Activated CD8-positive, alpha-beta T cell treated with anti-CD3 and anti-CD28 coated beads for 36 hours (primary cell): ENCODE measurements around the gene GPC5. TPM values are rescaled to one million over a fixed set of nuclear protein-coding genes. Genes with fewer than 3 reads are reported as not detected.
"Not testable (repeated sequence)": the region's sequence is repeated elsewhere in the genome, so short reads cannot be mapped to it uniquely, and the experiment has no call there.

ENCODE experiments used
- ATAC-seq: fragments of 200-7000 bp; cut with Tn5 transposase; one replicate; pipeline ENCODE4 v1.10.0; 2021; ENCODE audit warnings: mild to moderate bottlenecking, moderate library complexity
- CTCF ChIA-PET: fragments of 350-600 bp; sonication (Branson Sonifier 250); formaldehyde crosslinking; loops from one replicate; lab custom pipeline; 2021; ENCODE audit warnings: antibody characterized with exemption; lab: Charles Lee
- POLR2A ChIA-PET: fragments of 350-600 bp; sonication (Branson Sonifier 250); formaldehyde crosslinking; loops from one replicate; lab custom pipeline; 2021; ENCODE audit warnings: antibody characterized with exemption; lab: Charles Lee
- DNase-seq: peaks from one replicate; pipeline ENCODE4 v3.0.0-alpha.2; 2020
- H3K27ac Mint-ChIP-seq: one replicate; pipeline ENCODE4 v1.8.0; 2021; ENCODE audit warnings: mild to moderate bottlenecking, mixed read lengths
- H3K27me3 Mint-ChIP-seq: one replicate; pipeline ENCODE4 v1.8.0; 2021; ENCODE audit warnings: mixed read lengths
- H3K36me3 Mint-ChIP-seq: one replicate; pipeline ENCODE4 v1.8.0; 2021; ENCODE audit warnings: low read depth, mixed read lengths
- H3K4me1 Mint-ChIP-seq: one replicate; pipeline ENCODE4 v1.8.0; 2021; ENCODE audit warnings: low read depth, mixed read lengths
- H3K4me3 Mint-ChIP-seq: one replicate; pipeline ENCODE4 v1.8.0; 2021; ENCODE audit warnings: mild to moderate bottlenecking, moderate library complexity, mixed read lengths
- H3K9me3 Mint-ChIP-seq: one replicate; pipeline ENCODE4 v1.8.0; 2021; ENCODE audit warnings: mixed read lengths
- CTCF ChIP-seq: fragments of 200-600 bp; IDR thresholded peaks from one replicate; pipeline ENCODE4 v1.8.0; 2022; ENCODE audit warnings: antibody characterized with exemption, mild to moderate bottlenecking
- intact Hi-C: fragments of 100-400 bp; cut with micrococcal nuclease; formaldehyde crosslinking; loops from one replicate; pipeline ENCODE4 v1.10.0; 2022
- total RNA-seq, 2 experiments: library from RNA; stranded (reverse); gene quantifications; one replicate each; pipeline ENCODE4 v1.2.3, GENCODE V29; 2021

The GPC5 gene
- total RNA-seq, 2 experiments from 2014 or later = 0.13 to 0.14 TPM

DNA sequence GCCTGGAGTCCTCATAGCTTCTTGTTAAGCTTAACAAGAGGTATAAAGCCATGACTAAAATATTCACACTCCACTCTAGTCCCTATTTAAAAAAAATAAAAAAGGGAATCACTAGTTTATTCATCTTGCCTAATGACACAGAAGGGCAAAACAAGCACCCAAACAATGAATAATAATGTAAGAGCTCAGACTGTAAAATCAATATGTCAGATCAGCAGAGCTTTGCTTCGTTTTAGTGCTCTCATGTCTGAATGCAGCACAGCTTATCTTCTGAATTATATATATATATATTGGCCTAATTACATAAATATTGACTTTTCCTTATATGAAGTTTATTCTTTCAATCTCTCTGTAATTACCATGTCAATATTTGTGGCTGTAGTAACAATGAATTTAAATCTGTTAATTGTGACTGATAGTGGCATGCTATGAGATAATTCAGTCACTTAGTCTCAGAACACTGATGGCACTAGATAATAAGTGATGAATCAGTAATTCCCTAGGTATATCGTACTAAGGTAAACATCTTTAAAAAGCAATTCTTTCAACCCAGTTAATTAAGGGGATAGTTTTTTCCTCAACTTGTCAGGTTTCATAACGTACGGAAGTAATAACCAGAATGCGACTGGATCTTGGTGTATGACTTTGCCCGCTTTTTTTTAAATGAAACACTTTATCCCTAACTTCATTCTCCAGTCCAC is 1466.3 kb downstream of the GPC5 start:
- TF ChIP-seq CTCF = no peak
- H3K4me1 Mint-ChIP-seq = no peaks in the 10 kb centered on the region
- intact Hi-C loops = no loop called here
- CTCF ChIA-PET = no interaction called here
- no peak overlapping the region for H3K4me3 Mint-ChIP-seq
- H3K27me3 Mint-ChIP-seq = no peaks in the 10 kb centered on the region
- H3K9me3 Mint-ChIP-seq = no peaks in the 10 kb centered on the region
- ATAC-seq (no peak), DNase-seq (no peak)
- POLR2A ChIA-PET = no interaction called here
- no peak overlapping the region for H3K27ac Mint-ChIP-seq
- H3K36me3 Mint-ChIP-seq = no peaks in the 10 kb centered on the region

DNA sequence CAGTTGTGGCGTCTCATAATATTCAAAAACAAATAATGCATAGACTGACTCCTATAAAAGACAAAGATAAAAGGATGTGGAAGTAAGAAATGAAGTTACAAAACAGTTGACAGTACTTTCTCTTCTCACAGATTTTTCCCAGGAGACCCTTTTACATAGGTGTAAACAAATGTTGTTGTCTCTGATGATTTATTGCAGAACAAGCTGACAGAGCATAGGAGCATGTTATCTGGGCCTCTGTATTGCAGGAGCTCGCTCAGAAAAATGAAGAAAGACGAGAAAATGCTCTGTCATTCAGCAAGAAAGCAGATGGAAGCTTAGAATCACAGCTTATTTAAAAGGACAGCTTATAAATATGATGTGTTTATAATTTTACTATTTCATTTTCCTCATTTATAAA is 1474.6 kb downstream of the GPC5 start:
- no peak overlapping the region for H3K4me3 Mint-ChIP-seq

GRCh38 chr13:92886535-92887077 is 1488.2 kb downstream of the GPC5 start:
- Mint-ChIP-seq H3K4me1 (no peaks in the 10 kb centered on the region), H3K4me3 (no peak overlapping the region), H3K36me3 (no peaks in the 10 kb centered on the region), H3K27me3 (no peaks in the 10 kb centered on the region), H3K27ac (no peak overlapping the region), H3K9me3 (peaks cover 3% of the 10 kb centered on the region)
- TF ChIP-seq CTCF = no peak
- intact Hi-C loops = no loop called here
- CTCF ChIA-PET = no interaction called here
- POLR2A ChIA-PET = no interaction called here
- ATAC-seq (no peak), DNase-seq (no peak)

More for the DNA sequence above, 1474.6 kb downstream of the GPC5 start:
- POLR2A ChIA-PET = no interaction called here
- H3K9me3 Mint-ChIP-seq = no peaks in the 10 kb centered on the region
- no peak for ATAC-seq
- DNase-seq = no peak
- H3K36me3 Mint-ChIP-seq = no peaks in the 10 kb centered on the region
- intact Hi-C loops = no loop called here
- no peaks in the 10 kb centered on the region for H3K27me3 Mint-ChIP-seq
- CTCF ChIA-PET = no interaction called here
- no peaks in the 10 kb centered on the region for H3K4me1 Mint-ChIP-seq
- H3K27ac Mint-ChIP-seq = no peak overlapping the region
- no peak for TF ChIP-seq CTCF

DNA sequence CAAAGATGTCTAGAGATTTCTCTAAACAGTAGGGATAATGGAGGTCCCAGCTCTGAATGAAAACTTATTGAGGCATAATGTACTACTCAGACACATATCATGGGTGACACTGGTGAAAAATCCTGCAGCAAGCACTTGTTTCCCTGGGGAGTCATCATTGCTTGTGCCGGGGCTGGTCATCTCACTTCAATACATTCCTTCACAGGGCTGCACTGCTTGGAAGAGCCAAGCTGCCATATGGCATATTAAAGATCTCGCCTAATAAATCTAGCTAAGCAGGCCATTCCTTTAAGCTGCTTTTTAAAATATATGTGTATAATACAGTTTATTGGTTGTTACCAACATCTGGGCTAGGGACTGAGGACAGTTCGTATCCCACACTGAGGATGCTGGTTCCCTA is 1496.0 kb downstream of the GPC5 start:
- H3K4me1 Mint-ChIP-seq = no peaks in the 10 kb centered on the region
- no peak for ATAC-seq
- ChIA-PET POLR2A (interaction anchor here (0.6 kb wide), 1 partner anchor 1045 kb away, joined by 4 read pairs; no protein-coding TSS in a partner anchor), CTCF (no interaction called here)
- H3K9me3 Mint-ChIP-seq = peaks cover 7% of the 10 kb centered on the region
- H3K27ac Mint-ChIP-seq = no peak overlapping the region
- no peak for TF ChIP-seq CTCF
- DNase-seq = no peak
- no peak overlapping the region for H3K4me3 Mint-ChIP-seq
- H3K27me3 Mint-ChIP-seq = no peaks in the 10 kb centered on the region
- intact Hi-C loops = no loop called here
- no peaks in the 10 kb centered on the region for H3K36me3 Mint-ChIP-seq

- POLR2A ChIA-PET = no interaction called here
- Mint-ChIP-seq H3K36me3 (no peaks in the 10 kb centered on the region), H3K27me3 (no peaks in the 10 kb centered on the region), H3K4me3 (no peak overlapping the region), H3K4me1 (no peaks in the 10 kb centered on the region), H3K27ac (no peak overlapping the region), H3K9me3 (peaks cover 6% of the 10 kb centered on the region)
- no peak for TF ChIP-seq CTCF
- intact Hi-C loops = no loop called here
- no peak for DNase-seq
- CTCF ChIA-PET = no interaction called here
- ATAC-seq = no peak
Measured at GRCh38 chr13:92896842-92897241, 1498.4 kb downstream of the GPC5 start.

GRCh38 chr13:92898946-92899345 is 1500.5 kb downstream of the GPC5 start:
- H3K36me3 Mint-ChIP-seq, H3K4me1 Mint-ChIP-seq, POLR2A ChIA-PET, H3K4me3 Mint-ChIP-seq, H3K9me3 Mint-ChIP-seq, DNase-seq, intact Hi-C loops, CTCF ChIA-PET, H3K27ac Mint-ChIP-seq, ATAC-seq, H3K27me3 Mint-ChIP-seq: not testable (repeated sequence)
